ENCODE measurements around the gene PACRG. TPM values are rescaled to one million over a fixed set of nuclear protein-coding genes. Genes with fewer than 3 reads are reported as not detected.

The PACRG gene
- polyA plus RNA-seq, 1 of the 3 experiments (the other 2 are of a cell fraction), result 0.56 TPM

DNA sequence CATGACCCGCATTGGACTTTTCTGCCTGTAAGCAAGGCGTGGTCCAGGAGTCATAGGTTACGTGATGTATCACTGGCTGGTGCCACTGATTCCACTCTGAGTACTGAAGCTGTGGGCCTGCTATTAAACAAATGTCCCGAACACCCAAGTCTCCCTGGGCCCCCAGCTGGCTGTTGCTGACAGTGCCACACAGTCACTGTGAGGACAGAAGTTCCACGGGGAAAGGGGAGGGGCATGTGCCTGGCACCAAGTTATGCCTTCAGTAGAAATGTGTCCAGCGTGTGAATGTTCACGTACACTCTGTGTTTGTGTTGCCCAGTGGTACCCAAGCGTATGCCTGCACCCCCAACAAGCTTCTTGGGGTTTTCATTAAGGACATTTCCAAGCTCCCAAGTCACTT, 515.3 kb downstream of the PACRG start:
- H3K4me2 ChIP-seq, result no peak overlapping the region
- no peaks in the 10 kb centered on the region for H3K36me3 ChIP-seq (replicated peaks in 1 of 2; ENCODE audit: control insufficient read depth in 1 of 2, insufficient read depth in 2 of 2, low read length in 1 of 2)
- ChIA-PET CTCF (no interaction called here), POLR2A (no interaction called here)
- no peaks in the 10 kb centered on the region for H3K79me2 ChIP-seq (ENCODE audit: insufficient read depth)
- DNase-seq, result no peak
- no peak overlapping the region for H3K27ac ChIP-seq (ENCODE audit: low read depth in 2 of 2, low read length in 1 of 2)
- 77% methylated on average over 7 of the region's 8 CpGs for WGBS (ENCODE audit: low lambda C conversion rate)
- no peaks in the 10 kb centered on the region for H3F3A ChIP-seq (replicated peaks; ENCODE audit: insufficient read depth)
- no peak overlapping the region for H2AFZ ChIP-seq (ENCODE audit: low read depth)
- H3K27me3 ChIP-seq (ENCODE audit: insufficient read depth), result no peaks in the 10 kb centered on the region
- no peaks in the 10 kb centered on the region for H4K20me1 ChIP-seq (ENCODE audit: insufficient read depth)
- no peaks in the 10 kb centered on the region for H3K9me2 ChIP-seq
- no peak overlapping the region for H3K4me3 ChIP-seq (ENCODE audit: low read depth in 2 of 2, low read length in 1 of 2)
- no peaks in the 10 kb centered on the region for H3K9me3 ChIP-seq
- no peak for TF ChIP-seq NRF1 (IDR thresholded peaks at IDR 0.05; ENCODE audit: low read depth, low read length)
- no peak for TF ChIP-seq GABPA (IDR thresholded peaks at IDR 0.05; ENCODE audit: low read depth)
- TF ChIP-seq SIN3A (IDR thresholded peaks at IDR 0.05; ENCODE audit: borderline replicate concordance, low read depth, low read length), result no peak
- TF ChIP-seq MEF2A (IDR thresholded peaks at IDR 0.05; ENCODE audit: borderline replicate concordance, low read depth), result no peak
- TF ChIP-seq, protein P1, sequence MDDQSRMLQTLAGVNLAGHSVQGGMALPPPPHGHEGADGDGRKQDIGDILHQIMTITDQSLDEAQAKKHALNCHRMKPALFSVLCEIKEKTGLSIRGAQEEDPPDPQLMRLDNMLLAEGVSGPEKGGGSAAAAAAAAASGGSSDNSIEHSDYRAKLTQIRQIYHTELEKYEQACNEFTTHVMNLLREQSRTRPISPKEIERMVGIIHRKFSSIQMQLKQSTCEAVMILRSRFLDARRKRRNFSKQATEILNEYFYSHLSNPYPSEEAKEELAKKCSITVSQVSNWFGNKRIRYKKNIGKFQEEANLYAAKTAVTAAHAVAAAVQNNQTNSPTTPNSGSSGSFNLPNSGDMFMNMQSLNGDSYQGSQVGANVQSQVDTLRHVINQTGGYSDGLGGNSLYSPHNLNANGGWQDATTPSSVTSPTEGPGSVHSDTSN (IDR thresholded peaks at IDR 0.05), result no peak
- TF ChIP-seq, protein P2, sequence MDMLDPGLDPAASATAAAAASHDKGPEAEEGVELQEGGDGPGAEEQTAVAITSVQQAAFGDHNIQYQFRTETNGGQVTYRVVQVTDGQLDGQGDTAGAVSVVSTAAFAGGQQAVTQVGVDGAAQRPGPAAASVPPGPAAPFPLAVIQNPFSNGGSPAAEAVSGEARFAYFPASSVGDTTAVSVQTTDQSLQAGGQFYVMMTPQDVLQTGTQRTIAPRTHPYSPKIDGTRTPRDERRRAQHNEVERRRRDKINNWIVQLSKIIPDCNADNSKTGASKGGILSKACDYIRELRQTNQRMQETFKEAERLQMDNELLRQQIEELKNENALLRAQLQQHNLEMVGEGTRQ (IDR thresholded peaks at IDR 0.05; ENCODE audit: borderline replicate concordance, low read depth, low read length), result no peak
- TF ChIP-seq TEAD4 (IDR thresholded peaks at IDR 0.05; ENCODE audit: borderline replicate concordance, insufficient read depth), result no peak
- H3K4me1 ChIP-seq (ENCODE audit: control insufficient read depth in 1 of 2, insufficient read depth in 2 of 2, low read depth in 1 of 2, low read length in 1 of 2), result peaks cover 0 to 3% of the 10 kb centered on the region in 2 experiments; a peak in 1 of 4 replicates
- no peak overlapping the region for H3K9ac ChIP-seq

DNA sequence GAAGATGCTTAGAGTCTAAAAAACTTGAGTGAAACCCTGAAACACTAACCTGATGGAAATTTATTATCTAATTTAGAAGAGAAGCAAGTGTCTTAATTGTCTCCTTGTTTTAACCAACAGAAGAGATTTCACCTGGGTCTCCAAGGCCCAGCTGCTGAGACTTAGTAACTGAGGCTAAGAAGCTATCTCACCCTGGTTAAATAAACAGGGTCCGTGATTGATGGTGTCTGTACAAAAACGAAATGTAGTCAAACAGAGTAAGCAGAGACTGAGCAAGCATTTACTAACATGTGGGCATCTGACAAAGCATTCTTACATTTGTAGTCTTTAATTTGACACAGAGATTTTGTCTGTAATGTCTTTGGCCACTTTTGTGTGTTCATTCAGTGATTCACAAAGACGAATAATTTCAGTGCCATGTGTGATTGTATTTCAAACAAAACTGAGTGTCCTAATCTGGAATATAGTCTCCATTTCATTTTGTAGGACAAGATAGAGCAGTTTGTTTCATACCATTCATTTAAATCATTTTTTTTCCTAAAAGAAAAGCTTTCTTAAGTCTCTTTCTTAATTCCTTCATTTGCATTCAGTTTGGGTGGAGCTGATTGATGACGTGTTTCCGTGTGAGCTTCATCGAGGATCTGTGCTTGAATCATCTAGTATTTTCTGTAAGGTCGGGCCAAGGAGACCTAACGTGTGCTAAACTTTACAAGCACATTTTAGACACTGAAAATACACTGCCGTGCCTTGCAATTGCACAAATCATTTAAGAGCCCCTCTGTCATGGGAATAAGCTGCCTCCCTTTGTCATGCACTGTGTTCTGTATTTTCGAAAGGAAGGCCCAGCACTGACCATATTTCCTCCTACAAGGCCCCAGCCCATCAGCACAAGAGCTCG, 516.2 kb downstream of the PACRG start:
- Histone ChIP-seq H3F3A (replicated peaks; ENCODE audit: insufficient read depth) (no peaks in the 10 kb centered on the region), H3K9ac (no peak overlapping the region), H3K27ac (ENCODE audit: low read depth in 2 of 2, low read length in 1 of 2) (no peak overlapping the region), H3K9me3 (no peaks in the 10 kb centered on the region), H3K9me2 (no peaks in the 10 kb centered on the region), H3K27me3 (ENCODE audit: insufficient read depth) (no peaks in the 10 kb centered on the region), H3K4me2 (no peak overlapping the region), H3K79me2 (ENCODE audit: insufficient read depth) (no peaks in the 10 kb centered on the region), H3K36me3 (replicated peaks in 1 of 2; ENCODE audit: control insufficient read depth in 1 of 2, insufficient read depth in 2 of 2, low read length in 1 of 2) (no peaks in the 10 kb centered on the region), H3K4me1 (ENCODE audit: control insufficient read depth in 1 of 2, insufficient read depth in 2 of 2, low read depth in 1 of 2, low read length in 1 of 2) (peaks cover 0 to 3% of the 10 kb centered on the region in 2 experiments; a peak in 1 of 4 replicates), H4K20me1 (ENCODE audit: insufficient read depth) (no peaks in the 10 kb centered on the region), H2AFZ (ENCODE audit: low read depth) (no peak overlapping the region), H3K4me3 (ENCODE audit: low read depth in 2 of 2, low read length in 1 of 2) (no peak overlapping the region)
- DNase-seq, result no peak
- POLR2A ChIA-PET, result no interaction called here
- WGBS (ENCODE audit: low lambda C conversion rate), result 60% methylated on average over 11 of the region's 11 CpGs
- no peak for TF ChIP-seq ELF1 (IDR thresholded peaks at IDR 0.05)
- no peak for TF ChIP-seq CHD2 (IDR thresholded peaks at IDR 0.05; ENCODE audit: low read length, partially characterized antibody)
- TF ChIP-seq, protein P3, sequence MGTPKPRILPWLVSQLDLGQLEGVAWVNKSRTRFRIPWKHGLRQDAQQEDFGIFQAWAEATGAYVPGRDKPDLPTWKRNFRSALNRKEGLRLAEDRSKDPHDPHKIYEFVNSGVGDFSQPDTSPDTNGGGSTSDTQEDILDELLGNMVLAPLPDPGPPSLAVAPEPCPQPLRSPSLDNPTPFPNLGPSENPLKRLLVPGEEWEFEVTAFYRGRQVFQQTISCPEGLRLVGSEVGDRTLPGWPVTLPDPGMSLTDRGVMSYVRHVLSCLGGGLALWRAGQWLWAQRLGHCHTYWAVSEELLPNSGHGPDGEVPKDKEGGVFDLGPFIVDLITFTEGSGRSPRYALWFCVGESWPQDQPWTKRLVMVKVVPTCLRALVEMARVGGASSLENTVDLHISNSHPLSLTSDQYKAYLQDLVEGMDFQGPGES (IDR thresholded peaks at IDR 0.05; ENCODE audit: low read depth, low read length), result no peak
- TF ChIP-seq TEAD4 (IDR thresholded peaks at IDR 0.05; ENCODE audit: borderline replicate concordance, insufficient read depth), result no peak
- TF ChIP-seq, protein P2 (IDR thresholded peaks at IDR 0.05; ENCODE audit: borderline replicate concordance, low read depth, low read length), result no peak
- no peak for TF ChIP-seq TCF12 (IDR thresholded peaks at IDR 0.05)
- TF ChIP-seq NRF1 (IDR thresholded peaks at IDR 0.05; ENCODE audit: low read depth, low read length), result no peak
- no peak for TF ChIP-seq EP300 (IDR thresholded peaks at IDR 0.05; ENCODE audit: borderline replicate concordance in 1 of 2, low read depth in 1 of 2, low read length in 1 of 2)
- TF ChIP-seq, protein P4, sequence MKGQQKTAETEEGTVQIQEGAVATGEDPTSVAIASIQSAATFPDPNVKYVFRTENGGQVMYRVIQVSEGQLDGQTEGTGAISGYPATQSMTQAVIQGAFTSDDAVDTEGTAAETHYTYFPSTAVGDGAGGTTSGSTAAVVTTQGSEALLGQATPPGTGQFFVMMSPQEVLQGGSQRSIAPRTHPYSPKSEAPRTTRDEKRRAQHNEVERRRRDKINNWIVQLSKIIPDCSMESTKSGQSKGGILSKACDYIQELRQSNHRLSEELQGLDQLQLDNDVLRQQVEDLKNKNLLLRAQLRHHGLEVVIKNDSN (IDR thresholded peaks at IDR 0.05; ENCODE audit: borderline replicate concordance, low read depth), result no peak
- TF ChIP-seq GABPA (IDR thresholded peaks at IDR 0.05; ENCODE audit: low read depth), result no peak
- no peak for TF ChIP-seq MXI1 (IDR thresholded peaks at IDR 0.05; ENCODE audit: low read depth, low read length)
- no peak for TF ChIP-seq RAD21 (IDR thresholded peaks at IDR 0.05; ENCODE audit: low read length)
- CTCF ChIA-PET, result no interaction called here
